H9 (cell line): ENCODE measurements around the gene KDM4E. TPM values are rescaled to one million over a fixed set of nuclear protein-coding genes. Genes with fewer than 3 reads are reported as not detected.

Experiments
- DNase-seq: peaks from one replicate; pipeline ENCODE4 v3.0.0-alpha.2; 2017
- H2AFZ ChIP-seq: one replicate; pipeline ENCODE4 v1.6.1; 2013; ENCODE audit warnings: mild to moderate bottlenecking, low read length, control low read depth, moderate library complexity
- H2AK5ac ChIP-seq: 2 replicates; pipeline ENCODE4 v1.6.1; 2013; ENCODE audit warnings: low read length, control low read depth, mixed read lengths; ENCODE audit not compliant: insufficient read length
- H2BK120ac ChIP-seq: one replicate; pipeline ENCODE4 v1.6.1; 2013; ENCODE audit warnings: low read depth, mild to moderate bottlenecking, low read length, control low read depth, inconsistent platforms; ENCODE audit not compliant: poor library complexity, severe bottlenecking
- H2BK12ac ChIP-seq: 2 replicates; pipeline ENCODE4 v1.6.1; 2013; ENCODE audit warnings: low read length, control low read depth, mixed read lengths, low read depth; ENCODE audit not compliant: insufficient read length
- H2BK15ac ChIP-seq: 2 replicates; pipeline ENCODE4 v1.6.1; 2013; ENCODE audit warnings: low read depth, low read length, control low read depth
- H2BK20ac ChIP-seq: one replicate; pipeline ENCODE4 v1.6.1; 2013; ENCODE audit warnings: low read depth, mild to moderate bottlenecking, low read length, control low read depth, inconsistent platforms; ENCODE audit not compliant: poor library complexity, severe bottlenecking
- H2BK5ac ChIP-seq: 2 replicates; pipeline ENCODE4 v1.6.1; 2013; ENCODE audit warnings: low read length, control low read depth, mixed read lengths; ENCODE audit not compliant: insufficient read length
- H3K14ac ChIP-seq: 2 replicates; pipeline ENCODE4 v1.6.1; 2013; ENCODE audit warnings: low read length, control low read depth; ENCODE audit not compliant: insufficient read depth
- H3K18ac ChIP-seq: 2 replicates; pipeline ENCODE4 v1.6.1; 2013; ENCODE audit warnings: low read depth, mild to moderate bottlenecking, mixed read lengths, low read length, control low read depth; ENCODE audit not compliant: insufficient read length
- H3K23ac ChIP-seq: 2 replicates; pipeline ENCODE4 v1.6.1; 2013; ENCODE audit warnings: low read length, control low read depth, mixed read lengths, low read depth; ENCODE audit not compliant: insufficient read length
- H3K23me2 ChIP-seq: 2 replicates; pipeline ENCODE4 v1.6.1; 2013; ENCODE audit warnings: low read depth, mild to moderate bottlenecking, mixed read lengths, low read length, control low read depth; ENCODE audit not compliant: insufficient read length, poor library complexity, severe bottlenecking
- H3K27ac ChIP-seq: 2 replicates; pipeline ENCODE4 v1.5.1; 2013; ENCODE audit warnings: low read length, control low read depth, mixed read lengths, low read depth; ENCODE audit not compliant: insufficient read length
- H3K27me3 ChIP-seq: 2 replicates; pipeline ENCODE4 v1.6.1; 2013; ENCODE audit warnings: low read length, control low read depth, inconsistent platforms; ENCODE audit not compliant: insufficient read depth
- H3K4ac ChIP-seq: 2 replicates; pipeline ENCODE4 v1.6.1; 2013; ENCODE audit warnings: low read depth, mild to moderate bottlenecking, control low read depth, inconsistent platforms, low read length, moderate library complexity
- H3K4me1 ChIP-seq: 2 replicates; pipeline ENCODE4 v1.6.1; 2013; ENCODE audit warnings: low read length, control low read depth, inconsistent platforms; ENCODE audit not compliant: insufficient read depth
- H3K4me2 ChIP-seq: 2 replicates; pipeline ENCODE4 v1.6.1; 2013; ENCODE audit warnings: low read length, control low read depth, mixed read lengths; ENCODE audit not compliant: insufficient read length, insufficient read depth
- H3K56ac ChIP-seq: 2 replicates; pipeline ENCODE4 v1.6.1; 2013; ENCODE audit warnings: low read depth, mild to moderate bottlenecking, mixed read lengths, low read length, control low read depth; ENCODE audit not compliant: insufficient read length
- H3K79me1 ChIP-seq: 2 replicates; pipeline ENCODE4 v1.6.1; 2013; ENCODE audit warnings: low read depth, mild to moderate bottlenecking, moderate library complexity, low read length, control low read depth, inconsistent platforms; ENCODE audit not compliant: insufficient read depth, poor library complexity, severe bottlenecking
- H3K79me2 ChIP-seq: 2 replicates; pipeline ENCODE4 v1.6.1; 2013; ENCODE audit warnings: low read length, control low read depth, inconsistent platforms; ENCODE audit not compliant: insufficient read depth
- H3K9ac ChIP-seq: 2 replicates; pipeline ENCODE4 v1.6.1; 2013; ENCODE audit warnings: low read length, control low read depth, mixed read lengths; ENCODE audit not compliant: insufficient read length; ENCODE audit errors: extremely low read depth
- H3K9me3 ChIP-seq: one replicate; pipeline ENCODE4 v1.6.1; 2013; ENCODE audit warnings: low read depth, low read length, inconsistent platforms; ENCODE audit not compliant: control insufficient read depth
- H3T11ph ChIP-seq: one replicate; pipeline ENCODE4 v1.6.1; 2013; ENCODE audit warnings: mild to moderate bottlenecking, low read length, control low read depth, inconsistent platforms
- H4K20me1 ChIP-seq: one replicate; pipeline ENCODE4 v1.6.1; 2013; ENCODE audit not compliant: control insufficient read depth, insufficient read length, insufficient read depth
- H4K5ac ChIP-seq: 2 replicates; pipeline ENCODE4 v1.6.1; 2013; ENCODE audit warnings: low read depth, mild to moderate bottlenecking, mixed read lengths, low read length, control low read depth; ENCODE audit not compliant: insufficient read length
- H4K8ac ChIP-seq: replicated peaks from 2 replicates; pipeline ENCODE4 v1.6.1; 2013; ENCODE audit warnings: low read length, control low read depth, mixed read lengths, low read depth; ENCODE audit not compliant: insufficient read length
- H4K91ac ChIP-seq: 2 replicates; pipeline ENCODE4 v1.6.1; 2013; ENCODE audit warnings: low read depth, mild to moderate bottlenecking, moderate library complexity, mixed read lengths, low read length, control low read depth; ENCODE audit not compliant: insufficient read length
- H3K27ac Mint-ChIP-seq, 3 experiments: 2 replicates in 2 of 3; 3 replicates in 1 of 3; pipeline ENCODE4 v1.8.0; 2020 to 2021; ENCODE audit warnings: mixed read lengths in 3 of 3, mild to moderate bottlenecking in 1 of 3, moderate library complexity in 1 of 3
- H3K27me3 Mint-ChIP-seq: 2 replicates; pipeline ENCODE4 v1.8.0; 2021; ENCODE audit warnings: low read depth, mild to moderate bottlenecking, moderate library complexity, mixed read lengths
- H3K36me3 Mint-ChIP-seq, 3 experiments: 2 replicates in 2 of 3; 3 replicates in 1 of 3; pipeline ENCODE4 v1.8.0; 2020 to 2021; ENCODE audit warnings: low read depth in 3 of 3, mixed read lengths in 3 of 3; ENCODE audit not compliant: insufficient read depth in 1 of 3
- H3K4me1 Mint-ChIP-seq, 2 experiments: 2 replicates each; pipeline ENCODE4 v1.8.0; 2020; ENCODE audit warnings: mixed read lengths in 2 of 2
- H3K4me3 Mint-ChIP-seq, 2 experiments: 2 replicates in 1 of 2; 3 replicates in 1 of 2; pipeline ENCODE4 v1.8.0; 2020 to 2021; ENCODE audit warnings: mild to moderate bottlenecking in 2 of 2, mixed read lengths in 2 of 2, moderate library complexity in 1 of 2
- H3K9me3 Mint-ChIP-seq, 2 experiments: 2 replicates in 1 of 2; 3 replicates in 1 of 2; pipeline ENCODE4 v1.8.0; 2020; ENCODE audit warnings: mild to moderate bottlenecking in 2 of 2, mixed read lengths in 2 of 2, moderate library complexity in 1 of 2
- WGBS: extraction: QIAGEN DNeasy Blood & Tissue Kit; methylation state at CpG from one replicate; pipeline ENCODE4 v1.1.7; 2013; ENCODE audit warnings: missing lambda C conversion rate, low lambda C conversion rate, mixed read lengths; ENCODE audit not compliant: insufficient read length; ENCODE audit errors: extremely low coverage; 5-methylcytosine and 5-hydroxymethylcytosine counted together
- total RNA-seq: library from RNA; stranded (reverse); gene quantifications from 2 replicates; pipeline ENCODE4 v1.2.1, GENCODE V29; 2021
- TF ChIP-seq, protein P1 (sequence below): fragments of 200-600 bp; sonication (generic); conservative IDR thresholded peaks from 3 replicates; pipeline ENCODE4 v1.8.0; 2021; ENCODE audit warnings: antibody characterized with exemption, mild to moderate bottlenecking

Gene KDM4E
- total RNA-seq, 1 experiment from 2014 or later, result not detected

DNA sequence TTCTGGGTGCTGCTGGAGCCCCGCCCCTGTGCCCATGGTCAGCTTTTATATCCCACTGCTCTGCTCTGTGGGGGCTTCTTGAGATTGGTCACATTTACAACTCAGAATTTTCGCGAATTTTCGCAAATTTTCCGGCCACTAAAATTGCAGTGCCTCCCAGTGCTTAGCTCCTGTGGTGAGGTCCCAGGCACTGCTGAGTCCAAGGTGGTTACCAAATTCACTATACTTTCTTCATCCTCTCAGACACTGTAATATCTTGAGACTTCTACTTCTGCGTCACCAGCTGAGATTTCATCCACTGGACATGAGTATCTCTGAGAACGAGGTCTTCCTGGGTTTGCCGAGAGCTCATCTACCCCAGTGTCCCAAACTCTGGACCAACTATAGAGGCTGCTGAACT is 32.9 kb downstream of the KDM4E start:
- H2BK12ac ChIP-seq, result no peak overlapping the region
- H3K27ac Mint-ChIP-seq, result no peak overlapping the region
- no peaks in the 10 kb centered on the region for H3K23me2 ChIP-seq
- H2AFZ ChIP-seq, result no peak overlapping the region
- H3K79me2 ChIP-seq, result no peaks in the 10 kb centered on the region
- DNase-seq, result no peak
- H3K23ac ChIP-seq, result no peak overlapping the region
- no peaks in the 10 kb centered on the region for H3K79me1 ChIP-seq
- no peak overlapping the region for H4K91ac ChIP-seq
- no peaks in the 10 kb centered on the region for H3K9me3 Mint-ChIP-seq
- no peak overlapping the region for H3K27ac ChIP-seq
- no peak overlapping the region for H3T11ph ChIP-seq
- no peaks in the 10 kb centered on the region for H3K4me1 Mint-ChIP-seq
- no peak overlapping the region for H2BK15ac ChIP-seq
- H4K20me1 ChIP-seq, result no peaks in the 10 kb centered on the region
- TF ChIP-seq, protein P1, sequence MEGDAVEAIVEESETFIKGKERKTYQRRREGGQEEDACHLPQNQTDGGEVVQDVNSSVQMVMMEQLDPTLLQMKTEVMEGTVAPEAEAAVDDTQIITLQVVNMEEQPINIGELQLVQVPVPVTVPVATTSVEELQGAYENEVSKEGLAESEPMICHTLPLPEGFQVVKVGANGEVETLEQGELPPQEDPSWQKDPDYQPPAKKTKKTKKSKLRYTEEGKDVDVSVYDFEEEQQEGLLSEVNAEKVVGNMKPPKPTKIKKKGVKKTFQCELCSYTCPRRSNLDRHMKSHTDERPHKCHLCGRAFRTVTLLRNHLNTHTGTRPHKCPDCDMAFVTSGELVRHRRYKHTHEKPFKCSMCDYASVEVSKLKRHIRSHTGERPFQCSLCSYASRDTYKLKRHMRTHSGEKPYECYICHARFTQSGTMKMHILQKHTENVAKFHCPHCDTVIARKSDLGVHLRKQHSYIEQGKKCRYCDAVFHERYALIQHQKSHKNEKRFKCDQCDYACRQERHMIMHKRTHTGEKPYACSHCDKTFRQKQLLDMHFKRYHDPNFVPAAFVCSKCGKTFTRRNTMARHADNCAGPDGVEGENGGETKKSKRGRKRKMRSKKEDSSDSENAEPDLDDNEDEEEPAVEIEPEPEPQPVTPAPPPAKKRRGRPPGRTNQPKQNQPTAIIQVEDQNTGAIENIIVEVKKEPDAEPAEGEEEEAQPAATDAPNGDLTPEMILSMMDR, result no peak
- no peak overlapping the region for H2BK20ac ChIP-seq
- H3K4me2 ChIP-seq, result no peak overlapping the region
- no peak overlapping the region for H3K9ac ChIP-seq
- H3K18ac ChIP-seq, result no peak overlapping the region
- H3K9me3 ChIP-seq, result no peaks in the 10 kb centered on the region
- H3K4ac ChIP-seq, result no peak overlapping the region
- no peak overlapping the region for H2BK5ac ChIP-seq
- no peak overlapping the region for H2BK120ac ChIP-seq
- peaks cover 62% of the 10 kb centered on the region for H3K27me3 Mint-ChIP-seq
- WGBS, result no CpG with 5 or more reads among the region's 8 CpGs
- H3K56ac ChIP-seq, result no peak overlapping the region
- H4K5ac ChIP-seq, result no peak overlapping the region
- no peaks in the 10 kb centered on the region for H3K27me3 ChIP-seq
- H2AK5ac ChIP-seq, result no peak overlapping the region
- H4K8ac ChIP-seq, result no peak overlapping the region
- no peaks in the 10 kb centered on the region for H3K4me1 ChIP-seq
- H3K4me3 Mint-ChIP-seq, result no peak overlapping the region
- no peak overlapping the region for H3K14ac ChIP-seq
- H3K36me3 Mint-ChIP-seq, result no peaks in the 10 kb centered on the region
